ENCODE results near the gene SPG7.
"Not testable (repeated sequence)": the region's sequence is repeated elsewhere in the genome, so short reads cannot be mapped to it uniquely, and the experiment has no call there.

SPG7 gene

GRCh38 chr16:89581045-89581695 lies 73.0 kb downstream of the SPG7 start:
- peak; percentile 98 for DNase-seq (ENCODE audit: low read depth)

- DNase-seq (ENCODE audit: low read depth): peak; percentile 66
Measured at GRCh38 chr16:89581861-89582563, 73.8 kb downstream of the SPG7 start.

GRCh38 chr16:89582614-89583196 lies 74.5 kb downstream of the SPG7 start:
- DNase-seq (ENCODE audit: low read depth): no peak

GRCh38 chr16:89583197-89583894 lies 75.1 kb downstream of the SPG7 start:
- no peak for DNase-seq (ENCODE audit: low read depth)

- no peak for DNase-seq (ENCODE audit: low read depth)
Measured at GRCh38 chr16:89583895-89584644, 75.9 kb downstream of the SPG7 start.

GRCh38 chr16:89584768-89585549 lies 76.8 kb downstream of the SPG7 start:
- no peak for DNase-seq (ENCODE audit: low read depth)

- no peak for DNase-seq (ENCODE audit: low read depth)
Measured at GRCh38 chr16:89586218-89586617, 78.0 kb downstream of the SPG7 start.

- peak; percentile 57 for DNase-seq (ENCODE audit: low read depth)
Measured at GRCh38 chr16:89586853-89587252, 78.7 kb downstream of the SPG7 start.

GRCh38 chr16:89587676-89588075 lies 79.5 kb downstream of the SPG7 start:
- DNase-seq (ENCODE audit: low read depth): not testable (repeated sequence)

GRCh38 chr16:89588413-89589109 lies 80.4 kb downstream of the SPG7 start:
- DNase-seq (ENCODE audit: low read depth): no peak

GRCh38 chr16:89589241-89589926 lies 81.2 kb downstream of the SPG7 start:
- DNase-seq (ENCODE audit: low read depth): no peak

- no peak for DNase-seq (ENCODE audit: low read depth)
Measured at GRCh38 chr16:89593841-89594240, 85.6 kb downstream of the SPG7 start.

GRCh38 chr16:89595330-89596060 lies 87.3 kb downstream of the SPG7 start:
- DNase-seq (ENCODE audit: low read depth): no peak

GRCh38 chr16:89596061-89596689 lies 88.0 kb downstream of the SPG7 start:
- DNase-seq (ENCODE audit: low read depth): no peak

GRCh38 chr16:89596957-89597649 lies 88.9 kb downstream of the SPG7 start:
- DNase-seq (ENCODE audit: low read depth): no peak

GRCh38 chr16:89598199-89598598 lies 90.0 kb downstream of the SPG7 start:
- no peak for DNase-seq (ENCODE audit: low read depth)

- DNase-seq (ENCODE audit: low read depth): no peak
Measured at GRCh38 chr16:89599451-89599858, 91.3 kb downstream of the SPG7 start.

- DNase-seq (ENCODE audit: low read depth): no peak
Measured at GRCh38 chr16:89599902-89600301, 91.7 kb downstream of the SPG7 start.
